HepG2 (cell line): ENCODE data around the gene SLC9A9. TPM values are rescaled to one million over a fixed set of nuclear protein-coding genes. Genes with fewer than 3 reads are reported as not detected.

Experiments used
- ATAC-seq: fragments of 200-7000 bp; cut with Tn5 transposase; 3 replicates; pipeline ENCODE4 v1.9.1; 2020; ENCODE audit warnings: mild to moderate bottlenecking, moderate library complexity
- BruUV-seq: library from RNA; stranded (reverse); fragments of 400-500 nt; replicated peaks from 2 replicates; lab custom pipeline; 2021; lab: Mats Ljungman, UMichigan
- CTCF ChIA-PET: fragments of 300-600 bp; formaldehyde crosslinking; extraction: SDS; loops from one replicate; lab custom pipeline; 2021; ENCODE audit warnings: low total read pairs, inconsistent platforms, low intra/inter-chr PET ratio; lab: Yijun Ruan, JAX
- POLR2A ChIA-PET: fragments of 350-600 bp; sonication (Branson Sonifier 250); formaldehyde crosslinking; loops from one replicate; lab custom pipeline; 2020; ENCODE audit warnings: antibody characterized with exemption, inconsistent platforms; lab: Yijun Ruan, JAX
- DNase-seq: peaks from one replicate; pipeline ENCODE4 v3.0.0-alpha.2; 2015; ENCODE audit warnings: low spot score
- FAIRE-seq: peaks from 3 replicates; lab custom pipeline; 2011; peaks lifted over from hg19 to GRCh38; lab: Jason Lieb, UNC
- H2AFZ ChIP-seq: one replicate; pipeline ENCODE4 v1.6.1; 2011; ENCODE audit warnings: low read length, inconsistent platforms
- H3K27ac ChIP-seq: fragments of 300-600 bp; 3 replicates; pipeline ENCODE4 v1.8.0; 2011; ENCODE audit warnings: mixed run types, mild to moderate bottlenecking, mixed read lengths, low read length, inconsistent platforms; ENCODE audit not compliant: insufficient read depth; ENCODE audit errors: extremely low read length
- H3K27me3 ChIP-seq, 2 experiments: fragments of 200-600 bp in 1 of 2; 2 replicates in 1 of 2; 3 replicates in 1 of 2; pipeline versions ENCODE4 v1.6.0 to v1.8.0; 2011; ENCODE audit warnings: low read length in 2 of 2, mild to moderate bottlenecking in 2 of 2, moderate library complexity in 2 of 2, inconsistent platforms in 1 of 2; ENCODE audit not compliant: insufficient read depth in 2 of 2, control insufficient read depth in 1 of 2
- H3K36me3 ChIP-seq, 2 experiments: fragments of 200-600 bp in 1 of 2; replicated peaks in 1 of 2; 2 replicates in 1 of 2; 3 replicates in 1 of 2; pipeline versions ENCODE4 v1.5.1 to v1.8.0; 2011; ENCODE audit warnings: low read length in 2 of 2, inconsistent platforms in 1 of 2; ENCODE audit not compliant: insufficient read depth in 2 of 2, control insufficient read depth in 1 of 2
- H3K4me1 ChIP-seq: 2 replicates; pipeline ENCODE4 v1.5.1; 2012; ENCODE audit warnings: low read length, inconsistent platforms; ENCODE audit not compliant: insufficient read depth
- H3K4me2 ChIP-seq: 2 replicates; pipeline ENCODE4 v1.6.0; 2011; ENCODE audit warnings: low read depth, low read length, inconsistent platforms
- H3K4me3 ChIP-seq, 3 experiments: fragments of 200-600 bp in 1 of 3; sonication (generic), shearing (Covaris generic) in 1 of 3; replicated peaks in 1 of 3; 2 replicates each; pipeline ENCODE4 v1.5.1; 2011 to 2016; ENCODE audit warnings: low read length in 3 of 3, inconsistent platforms in 2 of 3, low read depth in 2 of 3, mild to moderate bottlenecking in 2 of 3, control low read depth in 1 of 3, mixed read lengths in 1 of 3; ENCODE audit not compliant: insufficient read depth in 1 of 3
- H3K79me2 ChIP-seq: one replicate; pipeline ENCODE4 v1.6.1; 2011; ENCODE audit warnings: low read length, inconsistent platforms; ENCODE audit not compliant: insufficient read depth
- H3K9ac ChIP-seq: 2 replicates; pipeline ENCODE4 v1.6.0; 2011; ENCODE audit warnings: mild to moderate bottlenecking, low read depth, low read length, inconsistent platforms; ENCODE audit not compliant: insufficient read depth
- H3K9me3 ChIP-seq: 2 replicates; pipeline ENCODE4 v1.5.1; 2012; ENCODE audit warnings: mild to moderate bottlenecking, low read length
- H4K20me1 ChIP-seq: 2 replicates; pipeline ENCODE4 v1.6.0; 2011; ENCODE audit warnings: inconsistent platforms, mild to moderate bottlenecking, low read length, moderate library complexity; ENCODE audit not compliant: insufficient read depth
- HOXA7 ChIP-seq: sonication (generic); formaldehyde crosslinking; IDR thresholded peaks from 2 replicates; pipeline ENCODE4 v1.8.1; 2022; ENCODE audit warnings: mild to moderate bottlenecking, missing genetic modification reagents, moderate library complexity
- REPIN1 ChIP-seq: sonication (generic); formaldehyde crosslinking; IDR thresholded peaks from 2 replicates; pipeline ENCODE4 v1.8.0; 2022; ENCODE audit warnings: missing genetic modification reagents, low read depth, mild to moderate bottlenecking, borderline replicate concordance
- TBP ChIP-seq: sonication (generic); formaldehyde crosslinking; IDR thresholded peaks from 2 replicates; pipeline ENCODE4 v1.5.0; 2020; ENCODE audit warnings: missing genetic modification reagents
- XRCC5 ChIP-seq: fragments of 200-400 bp; formaldehyde crosslinking; optimal IDR thresholded peaks from 2 replicates; pipeline ENCODE3; 2017; ENCODE audit warnings: mild to moderate bottlenecking, low read length
- ZFP62 ChIP-seq: sonication (generic); formaldehyde crosslinking; IDR thresholded peaks from 2 replicates; pipeline ENCODE4 v1.4.0; 2020; ENCODE audit warnings: missing genetic modification reagents
- ZFP82 ChIP-seq: sonication (generic); formaldehyde crosslinking; IDR thresholded peaks from 2 replicates; pipeline ENCODE4 v1.5.1; 2020; ENCODE audit warnings: mild to moderate bottlenecking, missing genetic modification reagents, borderline replicate concordance
- ZKSCAN8 ChIP-seq: IDR thresholded peaks from 2 replicates; pipeline ENCODE4 v1.6.1; 2016; ENCODE audit warnings: borderline replicate concordance, missing genetic modification reagents, missing compliant biosample characterization
- ZNF12 ChIP-seq: sonication (generic); formaldehyde crosslinking; IDR thresholded peaks from 2 replicates; pipeline ENCODE4 v1.5.0; 2020; ENCODE audit warnings: missing genetic modification reagents
- ZNF44 ChIP-seq: sonication (generic); formaldehyde crosslinking; IDR thresholded peaks from 2 replicates; pipeline ENCODE4 v1.5.1; 2020; ENCODE audit warnings: mild to moderate bottlenecking, missing genetic modification reagents
- WGBS: methylation state at CpG from one replicate; pipeline ENCODE4 v1.1.6; 2017; ENCODE audit warnings: low lambda C conversion rate; 5-methylcytosine and 5-hydroxymethylcytosine counted together
- in situ Hi-C: cut with HindIII; loops from 2 replicates; pipeline ENCODE4 v1.10.0; 2017; ENCODE audit warnings: low pct_unique_long_range_greater_than_20kb; ENCODE audit not compliant: extremely low pct_ligation_motif_present
- intact Hi-C: fragments of 100-400 bp; cut with micrococcal nuclease; formaldehyde crosslinking; loops from one replicate; pipeline ENCODE4 v1.10.0; 2022; ENCODE audit not compliant: unreplicated experiment
- polyA plus RNA-seq, 8 experiments: library from polyadenylated mRNA; depleted of rRNA in 3 of 8; stranded (reverse) in 7 of 8; unstranded in 1 of 8; fragments of >200 nt; fragmentation: Illumina TruSeq in 4 of 8; extraction: Trizol in 4 of 8; gene quantifications; 2 replicates each; pipeline versions ENCODE4 v1.2.1 to v1.2.3, GENCODE V29; 2011 to 2016; ENCODE audit warnings: low read depth in 4 of 8, missing spikeins in 1 of 8, mixed read lengths in 1 of 8; ENCODE audit not compliant: insufficient read depth in 1 of 8
- total RNA-seq, 5 experiments: library from RNA; depleted of rRNA; stranded (reverse); fragments of >200 nt; fragmentation: Illumina TruSeq; extraction: Trizol; gene quantifications; 2 replicates each; pipeline ENCODE4 v1.2.3, GENCODE V29; 2016; ENCODE audit warnings: low read depth in 1 of 5
- TF ChIP-seq, protein P1 (sequence below): sonication (generic); formaldehyde crosslinking; IDR thresholded peaks from 2 replicates; pipeline ENCODE4 v1.4.0; 2020; ENCODE audit warnings: low read depth, mild to moderate bottlenecking, missing genetic modification reagents

Gene SLC9A9
- total and polyA plus RNA-seq, 2 of the 13 experiments (the other 11 are each of a cell fraction or from before 2014, with no cell fraction given): not detected

DNA sequence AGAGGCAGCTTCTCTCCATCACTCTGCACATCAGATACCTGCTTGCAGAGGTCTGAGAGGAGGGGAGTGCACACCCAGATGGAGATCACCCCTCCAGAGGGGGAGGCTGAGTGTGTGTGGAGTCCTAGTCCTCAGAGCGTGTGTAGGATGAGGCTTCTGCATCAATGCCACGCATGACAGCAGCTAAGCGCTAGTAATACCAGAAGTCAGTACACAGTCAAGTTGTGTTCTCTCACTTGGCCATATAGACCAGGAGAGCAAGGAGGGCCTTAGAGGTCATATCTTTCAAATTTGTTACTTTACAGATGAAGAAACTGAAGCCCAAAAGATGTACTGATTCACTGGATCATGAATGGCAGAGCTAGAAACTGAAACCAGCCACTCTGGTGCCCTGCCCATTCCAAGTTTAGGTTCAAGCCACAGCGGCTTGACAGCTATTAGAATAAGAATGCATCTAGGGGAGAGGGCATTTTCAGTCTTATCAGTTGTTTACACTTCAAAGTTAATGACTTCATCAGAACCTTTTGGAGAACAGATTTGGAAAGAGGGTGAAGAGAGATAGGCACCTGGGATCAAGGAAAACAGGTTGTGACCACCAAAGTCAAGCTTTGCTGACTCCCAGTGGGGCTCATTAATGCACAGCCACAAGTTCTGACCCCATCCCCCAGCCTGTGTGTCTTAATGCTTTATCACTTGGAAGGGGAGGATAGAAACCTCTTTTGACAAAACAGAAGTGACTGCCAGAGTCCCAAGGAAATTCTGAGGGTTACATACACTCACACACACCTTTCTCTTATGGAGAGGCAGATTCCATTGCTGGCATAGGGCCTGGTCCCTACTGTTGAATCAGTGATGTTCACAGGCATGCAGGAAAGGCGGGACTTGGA, 418.4 kb downstream of the SLC9A9 start:
- POLR2A ChIA-PET: no interaction called here
- Histone ChIP-seq H3K9me3 (no peaks in the 10 kb centered on the region), H3K27me3 (no peaks in the 10 kb centered on the region), H3K4me2 (no peak overlapping the region), H2AFZ (no peak overlapping the region), H3K27ac (no peak overlapping the region), H3K9ac (no peak overlapping the region), H4K20me1 (no peaks in the 10 kb centered on the region), H3K4me3 (no peak overlapping the region), H3K4me1 (no peaks in the 10 kb centered on the region), H3K36me3 (no peaks in the 10 kb centered on the region), H3K79me2 (no peaks in the 10 kb centered on the region)
- BruUV-seq: no TSS peak
- in situ Hi-C loops (no loop called here), intact Hi-C loops (no loop called here)
- ATAC-seq: no peak
- FAIRE-seq: no peak
- TF ChIP-seq ZFP62 (no peak), ZFP82 (CRISPR knock-in tag) (no peak), REPIN1 (no peak), ZNF44 (no peak), ZNF12 (CRISPR knock-in tag) (no peak), HOXA7 (no peak), TBP (no peak), XRCC5 (no peak), ZKSCAN8 (CRISPR knock-in tag) (no peak)
- TF ChIP-seq, protein P1, sequence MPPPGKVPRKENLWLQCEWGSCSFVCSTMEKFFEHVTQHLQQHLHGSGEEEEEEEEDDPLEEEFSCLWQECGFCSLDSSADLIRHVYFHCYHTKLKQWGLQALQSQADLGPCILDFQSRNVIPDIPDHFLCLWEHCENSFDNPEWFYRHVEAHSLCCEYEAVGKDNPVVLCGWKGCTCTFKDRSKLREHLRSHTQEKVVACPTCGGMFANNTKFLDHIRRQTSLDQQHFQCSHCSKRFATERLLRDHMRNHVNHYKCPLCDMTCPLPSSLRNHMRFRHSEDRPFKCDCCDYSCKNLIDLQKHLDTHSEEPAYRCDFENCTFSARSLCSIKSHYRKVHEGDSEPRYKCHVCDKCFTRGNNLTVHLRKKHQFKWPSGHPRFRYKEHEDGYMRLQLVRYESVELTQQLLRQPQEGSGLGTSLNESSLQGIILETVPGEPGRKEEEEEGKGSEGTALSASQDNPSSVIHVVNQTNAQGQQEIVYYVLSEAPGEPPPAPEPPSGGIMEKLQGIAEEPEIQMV (CRISPR knock-in tag): no peak
- CTCF ChIA-PET: no interaction called here
- DNase-seq: no peak
- WGBS: 45% methylated on average over 4 of the region's 5 CpGs
